ENCODE results near the gene TMIGD3.
"Not testable (repeated sequence)": the region's sequence is repeated elsewhere in the genome, so short reads cannot be mapped to it uniquely, and the experiment has no call there.

TMIGD3 gene

GRCh38 chr1:111503585-111504060 is at the start of gene TMIGD3, which contains the start of gene ADORA3:
TMIGD3 (minus strand) TSS chr1:111503633; CDS start chr1:111503354, 279 bp downstream.
ADORA3 (minus strand) TSS chr1:111503633; CDS start chr1:111503354, 279 bp downstream.
- in situ Hi-C loops (cut with MboI; ENCODE audit: low sequenced_read_pairs): no loop called here

- in situ Hi-C loops (cut with MboI; ENCODE audit: low sequenced_read_pairs): no loop called here
Measured at GRCh38 chr1:111553196-111553595, 49.8 kb upstream of the TMIGD3 start.

- in situ Hi-C loops (cut with MboI; ENCODE audit: low sequenced_read_pairs): no loop called here
Measured at GRCh38 chr1:111552587-111552986, 49.2 kb upstream of the TMIGD3 start.

- in situ Hi-C loops (cut with MboI; ENCODE audit: low sequenced_read_pairs): no loop called here
Measured at GRCh38 chr1:111551623-111552411, 48.4 kb upstream of the TMIGD3 start.

- in situ Hi-C loops (cut with MboI; ENCODE audit: low sequenced_read_pairs): not testable (repeated sequence)
Measured at GRCh38 chr1:111547786-111548185, 44.4 kb upstream of the TMIGD3 start.

- in situ Hi-C loops (cut with MboI; ENCODE audit: low sequenced_read_pairs): no loop called here
Measured at GRCh38 chr1:111542187-111542586, 38.8 kb upstream of the TMIGD3 start.

- in situ Hi-C loops (cut with MboI; ENCODE audit: low sequenced_read_pairs): no loop called here
Measured at GRCh38 chr1:111541721-111542120, 38.3 kb upstream of the TMIGD3 start.

GRCh38 chr1:111540928-111541327 is 37.5 kb upstream of the TMIGD3 start:
- in situ Hi-C loops (cut with MboI; ENCODE audit: low sequenced_read_pairs): no loop called here

GRCh38 chr1:111538343-111539025 is 35.1 kb upstream of the TMIGD3 start:
- in situ Hi-C loops (cut with MboI; ENCODE audit: low sequenced_read_pairs): no loop called here

- in situ Hi-C loops (cut with MboI; ENCODE audit: low sequenced_read_pairs): no loop called here
Measured at GRCh38 chr1:111535256-111536191, 32.1 kb upstream of the TMIGD3 start.

- in situ Hi-C loops (cut with MboI; ENCODE audit: low sequenced_read_pairs): no loop called here
Measured at GRCh38 chr1:111520053-111520452, 16.6 kb upstream of the TMIGD3 start.

- in situ Hi-C loops (cut with MboI; ENCODE audit: low sequenced_read_pairs): no loop called here
Measured at GRCh38 chr1:111517469-111518225, 14.2 kb upstream of the TMIGD3 start.

- in situ Hi-C loops (cut with MboI; ENCODE audit: low sequenced_read_pairs): no loop called here
Measured at GRCh38 chr1:111516005-111516535, 12.6 kb upstream of the TMIGD3 start.

- in situ Hi-C loops (cut with MboI; ENCODE audit: low sequenced_read_pairs): no loop called here
Measured at GRCh38 chr1:111515291-111516004, 12.0 kb upstream of the TMIGD3 start.

- in situ Hi-C loops (cut with MboI; ENCODE audit: low sequenced_read_pairs): no loop called here
Measured at GRCh38 chr1:111513410-111514020, 10.1 kb upstream of the TMIGD3 start.

- in situ Hi-C loops (cut with MboI; ENCODE audit: low sequenced_read_pairs): no loop called here
Measured at GRCh38 chr1:111512931-111513330, 9.5 kb upstream of the TMIGD3 start.

GRCh38 chr1:111512132-111512889 is 8.9 kb upstream of the TMIGD3 start:
- in situ Hi-C loops (cut with MboI; ENCODE audit: low sequenced_read_pairs): no loop called here

GRCh38 chr1:111511370-111511769 is 7.9 kb upstream of the TMIGD3 start:
- in situ Hi-C loops (cut with MboI; ENCODE audit: low sequenced_read_pairs): no loop called here
